ENCODE measurements around the gene DPM1.

GRCh38 chr20:50931306-50932015 is 26.9 kb downstream of the DPM1 start, which contains the start of gene ADNP:
- peak; percentile 71 for TF ChIP-seq CTCF (IDR thresholded peaks at IDR 0.05; ENCODE audit: low read length)
- no peak for TF ChIP-seq EZH2 (IDR thresholded peaks at IDR 0.05; ENCODE audit: borderline replicate concordance, low read length)
